Activated T-cell treated with anti-CD3 and anti-CD28 coated beads, Interleukin-2, amount 50 U/mL, for 4 hours (primary cell): ENCODE results near the gene EIF4G3. TPM values are rescaled to one million over a fixed set of nuclear protein-coding genes. Genes with fewer than 3 reads are reported as not detected.

Source experiments
- ATAC-seq, 2 donors: fragments of 200-7000 bp; cut with Tn5 transposase; one replicate each; pipeline ENCODE4 v1.10.0; 2021
- DNase-seq: peaks from one replicate; pipeline ENCODE4 v3.0.0-alpha.2; 2020
- H3K27me3 Mint-ChIP-seq: one replicate; pipeline ENCODE4 v1.8.0; 2021; ENCODE audit warnings: low read depth, mixed read lengths
- H3K36me3 Mint-ChIP-seq: one replicate; pipeline ENCODE4 v1.8.0; 2022; ENCODE audit warnings: mixed read lengths; ENCODE audit not compliant: insufficient read depth
- H3K4me1 Mint-ChIP-seq: one replicate; pipeline ENCODE4 v1.8.0; 2021; ENCODE audit warnings: low read depth, mixed read lengths
- H3K4me3 Mint-ChIP-seq: one replicate; pipeline ENCODE4 v1.8.0; 2021; ENCODE audit warnings: mild to moderate bottlenecking, moderate library complexity, mixed read lengths
- H3K9me3 Mint-ChIP-seq: one replicate; pipeline ENCODE4 v1.8.0; 2021; ENCODE audit warnings: mixed read lengths
- total RNA-seq, 3 donors: library from RNA; stranded (reverse); gene quantifications; one replicate each; pipeline ENCODE4 v1.2.1, GENCODE V29; 2021

EIF4G3 gene
- total RNA-seq, 3 donors from 2014 or later: 43.5 to 48.5 (median 46.1) TPM

- DNase-seq (no peak), ATAC-seq (no peak)
- Mint-ChIP-seq H3K36me3 (peaks cover 47% of the 10 kb centered on the region), H3K27me3 (no peaks in the 10 kb centered on the region), H3K4me3 (no peak overlapping the region), H3K9me3 (no peaks in the 10 kb centered on the region), H3K4me1 (no peaks in the 10 kb centered on the region)
These were observed 330.0 kb downstream of the EIF4G3 start for GRCh38 chr1:20846461-20847374.

- ATAC-seq (no peak), DNase-seq (no peak)
- H3K4me3 Mint-ChIP-seq: no peak overlapping the region
- H3K36me3 Mint-ChIP-seq: peaks cover 25% of the 10 kb centered on the region
- H3K27me3 Mint-ChIP-seq: no peaks in the 10 kb centered on the region
- H3K9me3 Mint-ChIP-seq: no peaks in the 10 kb centered on the region
- H3K4me1 Mint-ChIP-seq: no peaks in the 10 kb centered on the region
These were observed 336.0 kb downstream of the EIF4G3 start for GRCh38 chr1:20840731-20841130.

GRCh38 chr1:20837554-20838192 lies 339.0 kb downstream of the EIF4G3 start:
- DNase-seq (no peak), ATAC-seq (no peak)
- no peaks in the 10 kb centered on the region for H3K9me3 Mint-ChIP-seq
- H3K36me3 Mint-ChIP-seq: peaks cover 27% of the 10 kb centered on the region
- H3K27me3 Mint-ChIP-seq: no peaks in the 10 kb centered on the region
- no peak overlapping the region for H3K4me3 Mint-ChIP-seq
- no peaks in the 10 kb centered on the region for H3K4me1 Mint-ChIP-seq

- ATAC-seq: no peak
- Mint-ChIP-seq H3K4me3 (no peak overlapping the region), H3K9me3 (no peaks in the 10 kb centered on the region), H3K36me3 (peaks cover 25% of the 10 kb centered on the region), H3K4me1 (no peaks in the 10 kb centered on the region), H3K27me3 (no peaks in the 10 kb centered on the region)
- DNase-seq: no peak
These were observed 340.5 kb downstream of the EIF4G3 start for GRCh38 chr1:20836230-20836629.

- H3K4me1 Mint-ChIP-seq: no peaks in the 10 kb centered on the region
- ATAC-seq (no peak), DNase-seq (no peak)
- peaks cover 25% of the 10 kb centered on the region for H3K36me3 Mint-ChIP-seq
- no peak overlapping the region for H3K4me3 Mint-ChIP-seq
- H3K27me3 Mint-ChIP-seq: no peaks in the 10 kb centered on the region
- H3K9me3 Mint-ChIP-seq: no peaks in the 10 kb centered on the region
These were observed 341.9 kb downstream of the EIF4G3 start for GRCh38 chr1:20834780-20835179.

- DNase-seq (no peak), ATAC-seq (no peak)
- no peaks in the 10 kb centered on the region for H3K9me3 Mint-ChIP-seq
- no peak overlapping the region for H3K4me3 Mint-ChIP-seq
- peaks cover 25% of the 10 kb centered on the region for H3K36me3 Mint-ChIP-seq
- H3K4me1 Mint-ChIP-seq: no peaks in the 10 kb centered on the region
- no peaks in the 10 kb centered on the region for H3K27me3 Mint-ChIP-seq
These were observed 342.5 kb downstream of the EIF4G3 start for GRCh38 chr1:20834192-20834591.

GRCh38 chr1:20830378-20830777 lies 346.3 kb downstream of the EIF4G3 start:
- no peak for ATAC-seq
- DNase-seq: no peak
- Mint-ChIP-seq H3K4me3 (no peak overlapping the region), H3K9me3 (no peaks in the 10 kb centered on the region), H3K27me3 (no peaks in the 10 kb centered on the region), H3K36me3 (peaks cover 23% of the 10 kb centered on the region), H3K4me1 (no peaks in the 10 kb centered on the region)

- Mint-ChIP-seq H3K27me3 (no peaks in the 10 kb centered on the region), H3K36me3 (peaks cover 22% of the 10 kb centered on the region), H3K9me3 (no peaks in the 10 kb centered on the region), H3K4me3 (no peak overlapping the region), H3K4me1 (no peaks in the 10 kb centered on the region)
- ATAC-seq (no peak), DNase-seq (no peak)
These were observed 346.8 kb downstream of the EIF4G3 start for GRCh38 chr1:20829946-20830345.

GRCh38 chr1:20829531-20829930 lies 347.2 kb downstream of the EIF4G3 start:
- no peaks in the 10 kb centered on the region for H3K9me3 Mint-ChIP-seq
- H3K36me3 Mint-ChIP-seq: peaks cover 19% of the 10 kb centered on the region
- ATAC-seq (no peak), DNase-seq (no peak)
- no peaks in the 10 kb centered on the region for H3K4me1 Mint-ChIP-seq
- no peaks in the 10 kb centered on the region for H3K27me3 Mint-ChIP-seq
- H3K4me3 Mint-ChIP-seq: no peak overlapping the region

GRCh38 chr1:20823845-20824244 lies 352.9 kb downstream of the EIF4G3 start:
- H3K9me3 Mint-ChIP-seq: no peaks in the 10 kb centered on the region
- H3K27me3 Mint-ChIP-seq: no peaks in the 10 kb centered on the region
- peaks cover 16% of the 10 kb centered on the region for H3K36me3 Mint-ChIP-seq
- H3K4me3 Mint-ChIP-seq: no peak overlapping the region
- DNase-seq: no peak
- no peak for ATAC-seq
- H3K4me1 Mint-ChIP-seq: no peaks in the 10 kb centered on the region

- DNase-seq (no peak), ATAC-seq (no peak)
- Mint-ChIP-seq H3K4me1 (no peaks in the 10 kb centered on the region), H3K36me3 (peaks cover 10% of the 10 kb centered on the region), H3K9me3 (no peaks in the 10 kb centered on the region), H3K4me3 (no peak overlapping the region), H3K27me3 (no peaks in the 10 kb centered on the region)
These were observed 355.2 kb downstream of the EIF4G3 start for GRCh38 chr1:20821466-20821865.

GRCh38 chr1:20819818-20820217 lies 356.9 kb downstream of the EIF4G3 start:
- no peak overlapping the region for H3K4me3 Mint-ChIP-seq
- no peaks in the 10 kb centered on the region for H3K27me3 Mint-ChIP-seq
- no peak for ATAC-seq
- H3K9me3 Mint-ChIP-seq: no peaks in the 10 kb centered on the region
- no peak for DNase-seq
- H3K36me3 Mint-ChIP-seq: peaks cover 7% of the 10 kb centered on the region
- H3K4me1 Mint-ChIP-seq: no peaks in the 10 kb centered on the region

GRCh38 chr1:20814534-20814871 lies 362.2 kb downstream of the EIF4G3 start:
- H3K36me3 Mint-ChIP-seq: peaks cover 8% of the 10 kb centered on the region
- no peak for DNase-seq
- no peaks in the 10 kb centered on the region for H3K9me3 Mint-ChIP-seq
- no peaks in the 10 kb centered on the region for H3K27me3 Mint-ChIP-seq
- H3K4me3 Mint-ChIP-seq: no peak overlapping the region
- no peaks in the 10 kb centered on the region for H3K4me1 Mint-ChIP-seq
- ATAC-seq: no peak

- ATAC-seq (no peak), DNase-seq (no peak)
- Mint-ChIP-seq H3K36me3 (peaks cover 9% of the 10 kb centered on the region), H3K4me3 (no peak overlapping the region), H3K4me1 (no peaks in the 10 kb centered on the region), H3K27me3 (no peaks in the 10 kb centered on the region), H3K9me3 (no peaks in the 10 kb centered on the region)
These were observed 364.8 kb downstream of the EIF4G3 start for GRCh38 chr1:20811916-20812315.

- Mint-ChIP-seq H3K4me1 (peaks cover under 1% of the 10 kb centered on the region), H3K27me3 (peaks cover 2% of the 10 kb centered on the region), H3K36me3 (no peaks in the 10 kb centered on the region), H3K9me3 (no peaks in the 10 kb centered on the region), H3K4me3 (no peak overlapping the region)
- no peak for ATAC-seq
- DNase-seq: no peak
These were observed 383.5 kb downstream of the EIF4G3 start for GRCh38 chr1:20793236-20793635.
